HEK293 (cell line): ENCODE results near the gene FOXC2.

Source experiments
- CTCF ChIA-PET: fragments of 350-600 bp; formaldehyde crosslinking; extraction: SDS; loops from one replicate; lab custom pipeline; 2021; ENCODE audit warnings: antibody characterized with exemption; lab: Yijun Ruan, JAX
- POLR2A ChIA-PET: fragments of 300-600 bp; formaldehyde crosslinking; extraction: SDS; loops from one replicate; lab custom pipeline; 2020; ENCODE audit warnings: antibody characterized with exemption, inconsistent platforms; lab: Yijun Ruan, JAX
- H3K27ac ChIP-seq: fragments of 200-500 bp; sonication (Bioruptor generic); 2 replicates; pipeline ENCODE4 v1.5.1; 2014; ENCODE audit warnings: low read depth, low read length, control low read depth, inconsistent platforms; ENCODE audit errors: extremely low read depth
- H3K36me3 ChIP-seq, 2 experiments: fragments of 200-500 bp in 1 of 2; sonication (Bioruptor generic) in 1 of 2; 1 replicate in 1 of 2; 2 replicates in 1 of 2; pipeline ENCODE4 v1.5.1; 2014 to 2017; ENCODE audit warnings: inconsistent platforms in 2 of 2, low read length in 2 of 2; ENCODE audit not compliant: control insufficient read depth in 2 of 2, insufficient read depth in 1 of 2
- H3K4me1 ChIP-seq: fragments of 200-500 bp; sonication (Bioruptor generic); 2 replicates; pipeline ENCODE4 v1.5.1; 2014; ENCODE audit warnings: mild to moderate bottlenecking, low read length, inconsistent platforms; ENCODE audit not compliant: control insufficient read depth, insufficient read depth
- H3K4me3 ChIP-seq: 2 replicates; pipeline ENCODE4 v1.5.1; 2011; ENCODE audit warnings: low read depth, mild to moderate bottlenecking, control low read depth, low read length, moderate library complexity
- H3K9me3 ChIP-seq: fragments of 200-500 bp; sonication (Bioruptor generic); 2 replicates; pipeline ENCODE4 v1.5.1; 2014; ENCODE audit warnings: low read depth, low read length, inconsistent platforms; ENCODE audit not compliant: control insufficient read depth, insufficient read depth
- BCL11A ChIP-seq: fragments of 450-650 bp; formaldehyde crosslinking; IDR thresholded peaks from 2 replicates; pipeline ENCODE4 v1.5.1; 2016; ENCODE audit warnings: low read depth, missing biosample characterization, missing genetic modification characterization
- FEZF1 ChIP-seq: fragments of 450-650 bp; formaldehyde crosslinking; IDR thresholded peaks from 2 replicates; pipeline ENCODE4 v1.5.1; 2016; ENCODE audit warnings: missing biosample characterization, missing genetic modification characterization
- ZBTB48 ChIP-seq: fragments of 450-650 bp; formaldehyde crosslinking; IDR thresholded peaks from 2 replicates; pipeline ENCODE4 v1.5.1; 2016; ENCODE audit warnings: missing biosample characterization, missing genetic modification characterization
- ZBTB7A ChIP-seq: fragments of 450-650 bp; formaldehyde crosslinking; IDR thresholded peaks from 2 replicates; pipeline ENCODE4 v1.5.1; 2016; ENCODE audit warnings: low read depth, missing biosample characterization, missing genetic modification characterization
- ZNF530 ChIP-seq: fragments of 450-650 bp; formaldehyde crosslinking; IDR thresholded peaks from 2 replicates; pipeline ENCODE4 v1.5.1; 2016; ENCODE audit warnings: low read depth, missing biosample characterization, missing genetic modification characterization
- ZNF544 ChIP-seq: fragments of 450-650 bp; formaldehyde crosslinking; IDR thresholded peaks from 2 replicates; pipeline ENCODE4 v1.5.0; 2017; ENCODE audit warnings: missing biosample characterization, missing genetic modification characterization
- ZNF596 ChIP-seq: fragments of 450-650 bp; IDR thresholded peaks from 2 replicates; pipeline ENCODE4 v1.5.0; 2018; ENCODE audit warnings: missing biosample characterization, mild to moderate bottlenecking, missing genetic modification characterization, moderate library complexity
- ZNF768 ChIP-seq: fragments of 450-650 bp; formaldehyde crosslinking; IDR thresholded peaks from 2 replicates; pipeline ENCODE4 v1.5.1; 2018; ENCODE audit warnings: missing biosample characterization, mild to moderate bottlenecking, missing genetic modification characterization
- TF ChIP-seq, protein P1 (sequence below): fragments of 450-650 bp; IDR thresholded peaks from 2 replicates; pipeline ENCODE4 v1.5.1; 2018; ENCODE audit warnings: missing biosample characterization, mild to moderate bottlenecking, missing genetic modification characterization
- TF ChIP-seq, protein P2 (sequence below): fragments of 450-650 bp; formaldehyde crosslinking; IDR thresholded peaks from 2 replicates; pipeline ENCODE4 v1.5.1; 2016; ENCODE audit warnings: missing biosample characterization, missing genetic modification characterization, low read depth
- TF ChIP-seq, protein P3 (sequence below): fragments of 450-650 bp; formaldehyde crosslinking; IDR thresholded peaks from 2 replicates; pipeline ENCODE4 v1.5.1; 2016; ENCODE audit warnings: missing biosample characterization, missing genetic modification characterization, borderline replicate concordance
- TF ChIP-seq, protein P4 (sequence below): fragments of 450-650 bp; formaldehyde crosslinking; IDR thresholded peaks from 2 replicates; pipeline ENCODE4 v1.5.1; 2016; ENCODE audit warnings: missing biosample characterization, missing genetic modification characterization
- TF ChIP-seq, protein P5 (sequence below): fragments of 450-650 bp; formaldehyde crosslinking; IDR thresholded peaks from 2 replicates; pipeline ENCODE4 v1.5.1; 2016; ENCODE audit warnings: missing biosample characterization, missing genetic modification characterization
- TF ChIP-seq, protein P6 (sequence below): fragments of 450-650 bp; formaldehyde crosslinking; conservative IDR thresholded peaks from 2 replicates; pipeline ENCODE4 v1.5.1; 2016; ENCODE audit warnings: low read depth, missing biosample characterization, missing genetic modification characterization

The FOXC2 gene

DNA sequence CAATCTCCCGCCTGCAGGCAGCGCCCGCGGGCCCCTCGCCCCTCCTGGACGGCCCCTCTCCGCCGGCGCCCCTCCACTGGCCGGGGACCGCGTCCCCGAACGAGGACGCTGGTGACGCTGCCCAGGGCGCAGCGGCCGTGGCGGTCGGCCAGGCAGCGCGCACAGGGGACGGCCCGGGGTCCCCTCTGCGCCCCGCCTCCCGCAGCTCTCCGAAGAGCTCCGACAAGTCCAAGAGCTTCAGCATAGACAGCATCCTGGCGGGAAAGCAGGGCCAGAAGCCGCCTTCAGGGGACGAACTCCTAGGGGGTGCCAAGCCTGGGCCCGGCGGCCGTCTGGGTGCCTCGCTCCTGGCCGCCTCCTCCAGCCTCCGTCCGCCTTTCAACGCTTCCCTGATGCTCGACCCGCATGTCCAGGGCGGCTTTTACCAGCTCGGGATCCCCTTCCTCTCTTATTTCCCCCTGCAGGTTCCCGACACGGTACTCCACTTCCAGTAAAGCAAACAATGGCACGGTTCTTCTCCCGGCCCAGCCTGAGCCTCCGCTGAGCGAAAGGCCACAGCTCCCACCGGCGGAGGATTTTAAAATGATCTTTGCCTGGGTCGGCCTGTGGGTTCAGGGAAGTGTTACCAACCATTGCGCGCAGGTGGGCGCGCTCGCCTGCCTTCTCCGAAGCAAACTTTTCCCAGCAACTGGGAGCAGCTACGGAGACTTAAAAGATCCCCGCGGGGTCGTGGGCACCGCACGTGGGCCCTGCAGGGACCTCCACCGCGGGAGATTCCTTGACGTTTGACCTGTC is 12.8 kb downstream of the FOXC2 start (continued):
- no peak for TF ChIP-seq ZNF596 (tag by site-specific recombination)
- TF ChIP-seq, protein P1, sequence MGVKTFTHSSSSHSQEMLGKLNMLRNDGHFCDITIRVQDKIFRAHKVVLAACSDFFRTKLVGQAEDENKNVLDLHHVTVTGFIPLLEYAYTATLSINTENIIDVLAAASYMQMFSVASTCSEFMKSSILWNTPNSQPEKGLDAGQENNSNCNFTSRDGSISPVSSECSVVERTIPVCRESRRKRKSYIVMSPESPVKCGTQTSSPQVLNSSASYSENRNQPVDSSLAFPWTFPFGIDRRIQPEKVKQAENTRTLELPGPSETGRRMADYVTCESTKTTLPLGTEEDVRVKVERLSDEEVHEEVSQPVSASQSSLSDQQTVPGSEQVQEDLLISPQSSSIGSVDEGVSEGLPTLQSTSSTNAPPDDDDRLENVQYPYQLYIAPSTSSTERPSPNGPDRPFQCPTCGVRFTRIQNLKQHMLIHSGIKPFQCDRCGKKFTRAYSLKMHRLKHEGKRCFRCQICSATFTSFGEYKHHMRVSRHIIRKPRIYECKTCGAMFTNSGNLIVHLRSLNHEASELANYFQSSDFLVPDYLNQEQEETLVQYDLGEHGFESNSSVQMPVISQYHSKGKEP (tag by site-specific recombination) = no peak

DNA sequence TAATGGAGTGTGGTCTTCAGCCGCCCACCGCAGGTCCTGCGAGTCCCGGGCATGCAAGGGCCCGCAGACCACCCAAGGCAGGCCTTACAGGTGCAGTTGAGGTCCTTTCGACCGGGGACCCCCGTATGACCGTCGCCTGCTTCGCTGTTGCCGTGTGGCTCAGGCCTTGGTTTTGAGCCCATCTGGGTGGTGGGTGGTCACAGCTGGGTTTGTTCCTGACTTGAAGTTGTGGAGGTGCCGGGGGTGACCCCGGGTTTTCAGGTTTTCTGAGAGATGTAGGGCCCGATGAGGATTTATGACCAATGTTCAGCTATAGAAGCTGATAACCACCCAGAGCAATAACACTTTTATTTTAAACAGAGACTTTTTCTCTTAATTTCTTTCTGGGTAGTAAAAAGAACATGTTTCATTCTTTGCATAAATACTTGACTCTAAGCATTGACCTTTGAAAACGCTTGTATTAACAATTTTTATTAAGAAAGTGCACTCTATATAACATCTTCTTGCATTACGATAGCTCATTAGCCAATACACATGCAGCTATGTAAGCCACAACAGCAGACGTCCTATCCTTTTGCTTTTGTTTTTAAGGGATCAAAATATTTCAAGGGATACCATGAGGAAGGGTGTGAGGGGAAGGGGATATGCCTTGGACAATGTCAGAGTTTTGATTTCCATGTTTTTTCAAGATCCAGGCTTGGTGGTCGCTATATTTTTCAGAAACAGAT is 13.6 kb downstream of the FOXC2 start:
- H3K27ac ChIP-seq = no peak overlapping the region
- H3K36me3 ChIP-seq = no peaks in the 10 kb centered on the region
- H3K9me3 ChIP-seq = no peaks in the 10 kb centered on the region
- peaks cover 3% of the 10 kb centered on the region; the same call in 1 of the 2 replicates for H3K4me1 ChIP-seq
- ChIA-PET POLR2A (no interaction called here), CTCF (interaction anchor here (0.6 kb wide), 2 partner anchors 181 to 349 kb away, joined by 3 to 4 read pairs; no protein-coding TSS in a partner anchor)
- no peak overlapping the region for H3K4me3 ChIP-seq
- TF ChIP-seq, protein P2, sequence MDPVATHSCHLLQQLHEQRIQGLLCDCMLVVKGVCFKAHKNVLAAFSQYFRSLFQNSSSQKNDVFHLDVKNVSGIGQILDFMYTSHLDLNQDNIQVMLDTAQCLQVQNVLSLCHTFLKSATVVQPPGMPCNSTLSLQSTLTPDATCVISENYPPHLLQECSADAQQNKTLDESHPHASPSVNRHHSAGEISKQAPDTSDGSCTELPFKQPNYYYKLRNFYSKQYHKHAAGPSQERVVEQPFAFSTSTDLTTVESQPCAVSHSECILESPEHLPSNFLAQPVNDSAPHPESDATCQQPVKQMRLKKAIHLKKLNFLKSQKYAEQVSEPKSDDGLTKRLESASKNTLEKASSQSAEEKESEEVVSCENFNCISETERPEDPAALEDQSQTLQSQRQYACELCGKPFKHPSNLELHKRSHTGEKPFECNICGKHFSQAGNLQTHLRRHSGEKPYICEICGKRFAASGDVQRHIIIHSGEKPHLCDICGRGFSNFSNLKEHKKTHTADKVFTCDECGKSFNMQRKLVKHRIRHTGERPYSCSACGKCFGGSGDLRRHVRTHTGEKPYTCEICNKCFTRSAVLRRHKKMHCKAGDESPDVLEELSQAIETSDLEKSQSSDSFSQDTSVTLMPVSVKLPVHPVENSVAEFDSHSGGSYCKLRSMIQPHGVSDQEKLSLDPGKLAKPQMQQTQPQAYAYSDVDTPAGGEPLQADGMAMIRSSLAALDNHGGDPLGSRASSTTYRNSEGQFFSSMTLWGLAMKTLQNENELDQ (tag by site-specific recombination) = no peak
- TF ChIP-seq, protein P3, sequence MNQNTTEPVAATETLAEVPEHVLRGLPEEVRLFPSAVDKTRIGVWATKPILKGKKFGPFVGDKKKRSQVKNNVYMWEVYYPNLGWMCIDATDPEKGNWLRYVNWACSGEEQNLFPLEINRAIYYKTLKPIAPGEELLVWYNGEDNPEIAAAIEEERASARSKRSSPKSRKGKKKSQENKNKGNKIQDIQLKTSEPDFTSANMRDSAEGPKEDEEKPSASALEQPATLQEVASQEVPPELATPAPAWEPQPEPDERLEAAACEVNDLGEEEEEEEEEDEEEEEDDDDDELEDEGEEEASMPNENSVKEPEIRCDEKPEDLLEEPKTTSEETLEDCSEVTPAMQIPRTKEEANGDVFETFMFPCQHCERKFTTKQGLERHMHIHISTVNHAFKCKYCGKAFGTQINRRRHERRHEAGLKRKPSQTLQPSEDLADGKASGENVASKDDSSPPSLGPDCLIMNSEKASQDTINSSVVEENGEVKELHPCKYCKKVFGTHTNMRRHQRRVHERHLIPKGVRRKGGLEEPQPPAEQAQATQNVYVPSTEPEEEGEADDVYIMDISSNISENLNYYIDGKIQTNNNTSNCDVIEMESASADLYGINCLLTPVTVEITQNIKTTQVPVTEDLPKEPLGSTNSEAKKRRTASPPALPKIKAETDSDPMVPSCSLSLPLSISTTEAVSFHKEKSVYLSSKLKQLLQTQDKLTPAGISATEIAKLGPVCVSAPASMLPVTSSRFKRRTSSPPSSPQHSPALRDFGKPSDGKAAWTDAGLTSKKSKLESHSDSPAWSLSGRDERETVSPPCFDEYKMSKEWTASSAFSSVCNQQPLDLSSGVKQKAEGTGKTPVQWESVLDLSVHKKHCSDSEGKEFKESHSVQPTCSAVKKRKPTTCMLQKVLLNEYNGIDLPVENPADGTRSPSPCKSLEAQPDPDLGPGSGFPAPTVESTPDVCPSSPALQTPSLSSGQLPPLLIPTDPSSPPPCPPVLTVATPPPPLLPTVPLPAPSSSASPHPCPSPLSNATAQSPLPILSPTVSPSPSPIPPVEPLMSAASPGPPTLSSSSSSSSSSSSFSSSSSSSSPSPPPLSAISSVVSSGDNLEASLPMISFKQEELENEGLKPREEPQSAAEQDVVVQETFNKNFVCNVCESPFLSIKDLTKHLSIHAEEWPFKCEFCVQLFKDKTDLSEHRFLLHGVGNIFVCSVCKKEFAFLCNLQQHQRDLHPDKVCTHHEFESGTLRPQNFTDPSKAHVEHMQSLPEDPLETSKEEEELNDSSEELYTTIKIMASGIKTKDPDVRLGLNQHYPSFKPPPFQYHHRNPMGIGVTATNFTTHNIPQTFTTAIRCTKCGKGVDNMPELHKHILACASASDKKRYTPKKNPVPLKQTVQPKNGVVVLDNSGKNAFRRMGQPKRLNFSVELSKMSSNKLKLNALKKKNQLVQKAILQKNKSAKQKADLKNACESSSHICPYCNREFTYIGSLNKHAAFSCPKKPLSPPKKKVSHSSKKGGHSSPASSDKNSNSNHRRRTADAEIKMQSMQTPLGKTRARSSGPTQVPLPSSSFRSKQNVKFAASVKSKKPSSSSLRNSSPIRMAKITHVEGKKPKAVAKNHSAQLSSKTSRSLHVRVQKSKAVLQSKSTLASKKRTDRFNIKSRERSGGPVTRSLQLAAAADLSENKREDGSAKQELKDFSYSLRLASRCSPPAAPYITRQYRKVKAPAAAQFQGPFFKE (tag by site-specific recombination) = no peak
- TF ChIP-seq FEZF1 (tag by site-specific recombination) (no peak), BCL11A (tag by site-specific recombination) (no peak), ZBTB48 (tag by site-specific recombination) (no peak), ZNF530 (no peak), ZNF768 (tag by site-specific recombination) (no peak), ZBTB7A (tag by site-specific recombination) (no peak), ZNF544 (tag by site-specific recombination) (no peak)
- TF ChIP-seq, protein P4, sequence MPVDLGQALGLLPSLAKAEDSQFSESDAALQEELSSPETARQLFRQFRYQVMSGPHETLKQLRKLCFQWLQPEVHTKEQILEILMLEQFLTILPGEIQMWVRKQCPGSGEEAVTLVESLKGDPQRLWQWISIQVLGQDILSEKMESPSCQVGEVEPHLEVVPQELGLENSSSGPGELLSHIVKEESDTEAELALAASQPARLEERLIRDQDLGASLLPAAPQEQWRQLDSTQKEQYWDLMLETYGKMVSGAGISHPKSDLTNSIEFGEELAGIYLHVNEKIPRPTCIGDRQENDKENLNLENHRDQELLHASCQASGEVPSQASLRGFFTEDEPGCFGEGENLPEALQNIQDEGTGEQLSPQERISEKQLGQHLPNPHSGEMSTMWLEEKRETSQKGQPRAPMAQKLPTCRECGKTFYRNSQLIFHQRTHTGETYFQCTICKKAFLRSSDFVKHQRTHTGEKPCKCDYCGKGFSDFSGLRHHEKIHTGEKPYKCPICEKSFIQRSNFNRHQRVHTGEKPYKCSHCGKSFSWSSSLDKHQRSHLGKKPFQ = no peak
- TF ChIP-seq, protein P5, sequence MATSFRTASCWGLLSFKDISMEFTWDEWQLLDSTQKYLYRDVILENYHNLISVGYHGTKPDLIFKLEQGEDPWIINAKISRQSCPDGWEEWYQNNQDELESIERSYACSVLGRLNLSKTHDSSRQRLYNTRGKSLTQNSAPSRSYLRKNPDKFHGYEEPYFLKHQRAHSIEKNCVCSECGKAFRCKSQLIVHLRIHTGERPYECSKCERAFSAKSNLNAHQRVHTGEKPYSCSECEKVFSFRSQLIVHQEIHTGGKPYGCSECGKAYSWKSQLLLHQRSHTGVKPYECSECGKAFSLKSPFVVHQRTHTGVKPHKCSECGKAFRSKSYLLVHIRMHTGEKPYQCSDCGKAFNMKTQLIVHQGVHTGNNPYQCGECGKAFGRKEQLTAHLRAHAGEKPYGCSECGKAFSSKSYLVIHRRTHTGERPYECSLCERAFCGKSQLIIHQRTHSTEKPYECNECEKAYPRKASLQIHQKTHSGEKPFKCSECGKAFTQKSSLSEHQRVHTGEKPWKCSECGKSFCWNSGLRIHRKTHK = no peak
- TF ChIP-seq, protein P6, sequence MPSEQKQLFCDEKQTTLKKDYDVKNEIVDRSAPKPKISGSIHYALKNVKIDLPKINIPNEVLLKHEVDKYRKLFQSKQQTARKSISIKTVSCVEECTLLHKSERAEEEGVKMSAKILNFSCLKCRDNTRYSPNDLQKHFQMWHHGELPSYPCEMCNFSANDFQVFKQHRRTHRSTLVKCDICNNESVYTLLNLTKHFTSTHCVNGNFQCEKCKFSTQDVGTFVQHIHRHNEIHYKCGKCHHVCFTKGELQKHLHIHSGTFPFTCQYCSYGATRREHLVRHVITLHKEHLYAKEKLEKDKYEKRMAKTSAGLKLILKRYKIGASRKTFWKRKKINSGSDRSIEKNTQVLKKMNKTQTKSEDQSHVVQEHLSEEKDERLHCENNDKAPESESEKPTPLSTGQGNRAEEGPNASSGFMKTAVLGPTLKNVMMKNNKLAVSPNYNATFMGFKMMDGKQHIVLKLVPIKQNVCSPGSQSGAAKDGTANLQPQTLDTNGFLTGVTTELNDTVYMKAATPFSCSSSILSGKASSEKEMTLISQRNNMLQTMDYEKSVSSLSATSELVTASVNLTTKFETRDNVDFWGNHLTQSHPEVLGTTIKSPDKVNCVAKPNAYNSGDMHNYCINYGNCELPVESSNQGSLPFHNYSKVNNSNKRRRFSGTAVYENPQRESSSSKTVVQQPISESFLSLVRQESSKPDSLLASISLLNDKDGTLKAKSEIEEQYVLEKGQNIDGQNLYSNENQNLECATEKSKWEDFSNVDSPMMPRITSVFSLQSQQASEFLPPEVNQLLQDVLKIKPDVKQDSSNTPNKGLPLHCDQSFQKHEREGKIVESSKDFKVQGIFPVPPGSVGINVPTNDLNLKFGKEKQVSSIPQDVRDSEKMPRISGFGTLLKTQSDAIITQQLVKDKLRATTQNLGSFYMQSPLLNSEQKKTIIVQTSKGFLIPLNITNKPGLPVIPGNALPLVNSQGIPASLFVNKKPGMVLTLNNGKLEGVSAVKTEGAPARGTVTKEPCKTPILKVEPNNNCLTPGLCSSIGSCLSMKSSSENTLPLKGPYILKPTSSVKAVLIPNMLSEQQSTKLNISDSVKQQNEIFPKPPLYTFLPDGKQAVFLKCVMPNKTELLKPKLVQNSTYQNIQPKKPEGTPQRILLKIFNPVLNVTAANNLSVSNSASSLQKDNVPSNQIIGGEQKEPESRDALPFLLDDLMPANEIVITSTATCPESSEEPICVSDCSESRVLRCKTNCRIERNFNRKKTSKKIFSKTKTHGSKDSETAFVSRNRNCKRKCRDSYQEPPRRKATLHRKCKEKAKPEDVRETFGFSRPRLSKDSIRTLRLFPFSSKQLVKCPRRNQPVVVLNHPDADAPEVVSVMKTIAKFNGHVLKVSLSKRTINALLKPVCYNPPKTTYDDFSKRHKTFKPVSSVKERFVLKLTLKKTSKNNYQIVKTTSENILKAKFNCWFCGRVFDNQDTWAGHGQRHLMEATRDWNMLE (tag by site-specific recombination) = no peak
